ENCODE measurements around the gene UNC93B1. TPM values are rescaled to one million over a fixed set of nuclear protein-coding genes. Genes with fewer than 3 reads are reported as not detected.

Gene UNC93B1
- total and polyA plus RNA-seq, 2 of the 13 experiments (the other 11 are each of a cell fraction or from before 2014, with no cell fraction given) = 8.8 to 18.9 TPM

DNA sequence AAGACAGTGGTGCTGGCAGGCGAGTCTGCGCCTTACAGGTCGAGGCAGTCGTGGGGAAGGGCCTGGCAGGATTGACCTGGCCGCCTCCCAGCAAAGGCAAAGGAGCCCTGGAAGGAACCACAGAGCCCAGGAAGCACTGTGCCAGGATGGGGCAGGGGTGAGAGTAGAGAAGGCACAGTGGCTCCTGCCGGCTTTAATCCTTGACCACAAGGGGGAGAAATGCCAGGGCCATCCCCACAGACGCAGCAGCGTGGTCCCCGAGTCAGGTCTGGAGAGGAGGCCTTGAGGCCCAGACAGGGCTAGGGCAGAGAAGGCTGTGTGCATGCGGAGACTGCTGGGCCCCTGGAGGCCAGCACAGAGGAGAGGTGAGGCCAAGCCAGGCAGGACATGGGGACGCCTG is 16.7 kb upstream of the UNC93B1 start (continued):
- peak; percentile 73 for TF ChIP-seq XRCC5 (optimal IDR thresholded peaks at IDR 0.05; ENCODE audit: low read length)
- TF ChIP-seq FOXP4 (CRISPR knock-in tag; IDR thresholded peaks at IDR 0.05) = no peak
- TF ChIP-seq ATF1 (CRISPR knock-in tag; IDR thresholded peaks at IDR 0.05) = no peak
- TF ChIP-seq, protein P1, sequence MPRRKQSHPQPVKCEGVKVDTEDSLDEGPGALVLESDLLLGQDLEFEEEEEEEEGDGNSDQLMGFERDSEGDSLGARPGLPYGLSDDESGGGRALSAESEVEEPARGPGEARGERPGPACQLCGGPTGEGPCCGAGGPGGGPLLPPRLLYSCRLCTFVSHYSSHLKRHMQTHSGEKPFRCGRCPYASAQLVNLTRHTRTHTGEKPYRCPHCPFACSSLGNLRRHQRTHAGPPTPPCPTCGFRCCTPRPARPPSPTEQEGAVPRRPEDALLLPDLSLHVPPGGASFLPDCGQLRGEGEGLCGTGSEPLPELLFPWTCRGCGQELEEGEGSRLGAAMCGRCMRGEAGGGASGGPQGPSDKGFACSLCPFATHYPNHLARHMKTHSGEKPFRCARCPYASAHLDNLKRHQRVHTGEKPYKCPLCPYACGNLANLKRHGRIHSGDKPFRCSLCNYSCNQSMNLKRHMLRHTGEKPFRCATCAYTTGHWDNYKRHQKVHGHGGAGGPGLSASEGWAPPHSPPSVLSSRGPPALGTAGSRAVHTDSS (CRISPR knock-in tag; conservative IDR thresholded peaks at IDR 0.05) = no peak
- TF ChIP-seq ZNF331 (CRISPR knock-in tag; IDR thresholded peaks at IDR 0.05) = peak; percentile 56; the same call in 1 of the 2 replicates
- no peak for TF ChIP-seq NR2F1 (CRISPR knock-in tag; IDR thresholded peaks at IDR 0.05)
- no peak for TF ChIP-seq MYNN (CRISPR knock-in tag; IDR thresholded peaks at IDR 0.05; ENCODE audit: low read depth)
- TF ChIP-seq ZBTB7A (CRISPR knock-in tag; IDR thresholded peaks at IDR 0.05) = 0 out of 2 replicates have a peak, but pooled peaks have one; percentile 20
- no peak for TF ChIP-seq ZNF512 (CRISPR knock-in tag; IDR thresholded peaks at IDR 0.05)
- TF ChIP-seq JUN (CRISPR knock-in tag; IDR thresholded peaks at IDR 0.05) = no peak
- TF ChIP-seq ZBTB34 (CRISPR knock-in tag; IDR thresholded peaks at IDR 0.05) = no peak
- no peak for TF ChIP-seq WIZ (CRISPR knock-in tag; IDR thresholded peaks at IDR 0.05)
- TF ChIP-seq PREB (CRISPR knock-in tag; IDR thresholded peaks at IDR 0.05) = no peak
- TF ChIP-seq JUNB (CRISPR knock-in tag; IDR thresholded peaks at IDR 0.05; ENCODE audit: borderline replicate concordance) = no peak
- no peak for TF ChIP-seq MBNL3 (CRISPR knock-in tag; conservative IDR thresholded peaks at IDR 0.05)
- TF ChIP-seq HNRNPUL1 (IDR thresholded peaks at IDR 0.05; ENCODE audit: low read depth, low read length) = no peak
- TF ChIP-seq ZNF672 (CRISPR knock-in tag; IDR thresholded peaks at IDR 0.05) = no peak
- no peak for TF ChIP-seq SNRNP70 (IDR thresholded peaks at IDR 0.05; ENCODE audit: low read depth, low read length)
- no peak for TF ChIP-seq MXD4 (CRISPR knock-in tag; IDR thresholded peaks at IDR 0.05)
- TF ChIP-seq TBL1XR1 (IDR thresholded peaks at IDR 0.05; ENCODE audit: borderline replicate concordance, low read length, partially characterized antibody) = no peak
- no peak for TF ChIP-seq ZIK1 (CRISPR knock-in tag; IDR thresholded peaks at IDR 0.05; ENCODE audit: borderline replicate concordance, low read depth)
- TF ChIP-seq, protein P2, sequence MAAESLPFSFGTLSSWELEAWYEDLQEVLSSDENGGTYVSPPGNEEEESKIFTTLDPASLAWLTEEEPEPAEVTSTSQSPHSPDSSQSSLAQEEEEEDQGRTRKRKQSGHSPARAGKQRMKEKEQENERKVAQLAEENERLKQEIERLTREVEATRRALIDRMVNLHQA (CRISPR knock-in tag; IDR thresholded peaks at IDR 0.05) = no peak
- no peak for TF ChIP-seq RBM39 (IDR thresholded peaks at IDR 0.05; ENCODE audit: low read depth, low read length, poor library complexity, severe bottlenecking)
- no peak for TF ChIP-seq SMYD3 (CRISPR knock-in tag; IDR thresholded peaks at IDR 0.05)
